NCI-H2227 (cell line): ENCODE measurements around the gene TSPAN3.

Source experiments
- DNase-seq: peaks from one replicate; lab custom pipeline; 2025; ENCODE audit not compliant: unreplicated experiment; lab: John Stamatoyannopoulos, UW

TSPAN3 gene

GRCh38 chr15:76991741-76992645, 78.9 kb downstream of the TSPAN3 start:
- DNase-seq = no peak
